GM19351 (cell line): ENCODE results near the gene ZNF678.
A peak's percentile ranks its signal among the peaks of the same experiment; 100 is the strongest.

Experiments
- ATAC-seq: cut with Tn5 transposase; IDR thresholded peaks from one replicate; pipeline ENCODE4 v1.9.1; 2021; ENCODE audit warnings: mild to moderate bottlenecking, moderate library complexity; ENCODE audit not compliant: unreplicated experiment

Gene ZNF678

GRCh38 chr1:227563324-227564201 lies at the start of gene ZNF678:
Gene ZNF678, plus strand, starts transcription at chr1:227563556. Its CDS starts 87,436 bp downstream, at chr1:227650992.
- peak; percentile 95 for ATAC-seq

- no peak for ATAC-seq
Measured at GRCh38 chr1:227518876-227519275, 44.5 kb upstream of the ZNF678 start.

- ATAC-seq, result no peak
Measured at GRCh38 chr1:227521782-227522181, 41.6 kb upstream of the ZNF678 start.

GRCh38 chr1:227526524-227526923 lies 36.8 kb upstream of the ZNF678 start:
- no peak for ATAC-seq

GRCh38 chr1:227532019-227532619 lies 31.2 kb upstream of the ZNF678 start:
- ATAC-seq, result no peak

GRCh38 chr1:227540170-227541098 lies 22.9 kb upstream of the ZNF678 start:
- no peak for ATAC-seq

GRCh38 chr1:227541129-227541528 lies 22.2 kb upstream of the ZNF678 start:
- no peak for ATAC-seq

GRCh38 chr1:227541796-227542152 lies 21.6 kb upstream of the ZNF678 start:
- ATAC-seq, result no peak

GRCh38 chr1:227542153-227543120 lies 20.9 kb upstream of the ZNF678 start:
- ATAC-seq, result peak; percentile 93

GRCh38 chr1:227543283-227544066 lies 19.9 kb upstream of the ZNF678 start:
- no peak for ATAC-seq

- no peak for ATAC-seq
Measured at GRCh38 chr1:227544067-227545050, 19.0 kb upstream of the ZNF678 start.

- ATAC-seq, result no peak
Measured at GRCh38 chr1:227545361-227545760, 18.0 kb upstream of the ZNF678 start.

GRCh38 chr1:227546059-227546458 lies 17.3 kb upstream of the ZNF678 start:
- no peak for ATAC-seq

- no peak for ATAC-seq
Measured at GRCh38 chr1:227546598-227547309, 16.6 kb upstream of the ZNF678 start.

GRCh38 chr1:227547310-227548118 lies 15.8 kb upstream of the ZNF678 start:
- ATAC-seq, result no peak

GRCh38 chr1:227548119-227548397 lies 15.3 kb upstream of the ZNF678 start:
- ATAC-seq, result no peak

GRCh38 chr1:227548448-227548847 lies 14.9 kb upstream of the ZNF678 start:
- no peak for ATAC-seq
